HG03439 (cell line): ENCODE measurements around the gene SBNO2.
"Not testable (repeated sequence)": the region's sequence is repeated elsewhere in the genome, so short reads cannot be mapped to it uniquely, and the experiment has no call there.

Experiments
- ATAC-seq: cut with Tn5 transposase; IDR thresholded peaks from one replicate; pipeline ENCODE4 v1.9.1; 2021; ENCODE audit warnings: mild to moderate bottlenecking, moderate library complexity; ENCODE audit not compliant: unreplicated experiment

Gene SBNO2

DNA sequence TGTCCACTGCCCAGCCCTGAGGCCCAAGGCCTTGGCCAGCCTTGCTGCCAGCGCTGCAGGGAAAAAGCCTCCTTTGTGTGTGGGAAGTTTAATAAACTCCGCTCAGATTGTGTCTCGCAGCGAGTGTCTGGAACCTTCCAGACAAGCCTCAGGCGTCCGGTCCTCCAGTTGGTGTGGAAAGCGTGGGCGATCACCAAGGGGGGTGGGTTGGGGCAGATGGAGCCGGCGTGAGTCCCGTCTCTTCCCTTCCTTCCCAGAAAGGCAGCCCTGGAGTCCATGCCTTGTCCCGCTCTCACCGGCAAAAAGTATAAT is 36.1 kb upstream of the SBNO2 start:
- ATAC-seq: no peak

DNA sequence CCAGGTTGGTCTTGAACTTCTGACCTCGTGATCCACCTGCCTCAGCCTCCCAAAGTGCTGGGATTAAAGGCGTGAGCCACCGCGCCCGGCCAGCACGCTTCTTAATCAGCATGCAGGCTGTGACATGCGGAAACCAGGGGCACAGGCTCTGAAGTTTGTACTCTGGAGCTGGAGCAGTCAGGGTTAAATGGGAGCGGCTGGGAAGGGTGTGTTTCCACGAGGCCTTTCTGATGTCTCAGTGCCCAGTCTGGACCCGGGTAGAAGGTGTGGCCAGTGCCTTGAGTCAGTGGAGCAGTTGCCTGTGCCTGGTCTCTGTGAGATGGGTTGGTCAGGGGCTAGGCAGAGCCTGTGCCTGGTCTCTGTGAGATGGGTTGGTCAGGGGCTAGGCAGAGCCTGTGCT is 34.8 kb upstream of the SBNO2 start:
- not testable (repeated sequence) for ATAC-seq

DNA sequence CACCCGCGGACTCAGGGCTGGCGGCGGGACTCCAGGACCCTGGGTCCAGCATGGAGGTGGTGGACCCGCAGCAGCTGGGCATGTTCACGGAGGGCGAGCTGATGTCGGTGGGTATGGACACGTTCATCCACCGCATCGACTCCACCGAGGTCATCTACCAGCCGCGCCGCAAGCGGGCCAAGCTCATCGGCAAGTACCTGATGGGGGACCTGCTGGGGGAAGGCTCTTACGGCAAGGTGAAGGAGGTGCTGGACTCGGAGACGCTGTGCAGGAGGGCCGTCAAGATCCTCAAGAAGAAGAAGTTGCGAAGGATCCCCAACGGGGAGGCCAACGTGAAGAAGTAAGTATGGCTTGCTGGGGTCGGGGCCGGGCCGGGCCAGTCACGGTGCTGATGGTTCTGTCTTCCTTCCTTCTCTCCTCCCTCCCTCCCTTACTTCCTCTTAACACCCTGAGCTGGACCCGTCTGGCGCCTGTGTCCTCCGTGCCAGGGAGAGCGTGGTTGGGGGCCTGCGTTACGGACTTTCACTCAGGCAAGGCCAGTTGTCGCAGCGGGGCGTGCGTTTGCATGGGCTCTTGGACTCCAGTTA is 32.9 kb upstream of the SBNO2 start:
- no peak for ATAC-seq

DNA sequence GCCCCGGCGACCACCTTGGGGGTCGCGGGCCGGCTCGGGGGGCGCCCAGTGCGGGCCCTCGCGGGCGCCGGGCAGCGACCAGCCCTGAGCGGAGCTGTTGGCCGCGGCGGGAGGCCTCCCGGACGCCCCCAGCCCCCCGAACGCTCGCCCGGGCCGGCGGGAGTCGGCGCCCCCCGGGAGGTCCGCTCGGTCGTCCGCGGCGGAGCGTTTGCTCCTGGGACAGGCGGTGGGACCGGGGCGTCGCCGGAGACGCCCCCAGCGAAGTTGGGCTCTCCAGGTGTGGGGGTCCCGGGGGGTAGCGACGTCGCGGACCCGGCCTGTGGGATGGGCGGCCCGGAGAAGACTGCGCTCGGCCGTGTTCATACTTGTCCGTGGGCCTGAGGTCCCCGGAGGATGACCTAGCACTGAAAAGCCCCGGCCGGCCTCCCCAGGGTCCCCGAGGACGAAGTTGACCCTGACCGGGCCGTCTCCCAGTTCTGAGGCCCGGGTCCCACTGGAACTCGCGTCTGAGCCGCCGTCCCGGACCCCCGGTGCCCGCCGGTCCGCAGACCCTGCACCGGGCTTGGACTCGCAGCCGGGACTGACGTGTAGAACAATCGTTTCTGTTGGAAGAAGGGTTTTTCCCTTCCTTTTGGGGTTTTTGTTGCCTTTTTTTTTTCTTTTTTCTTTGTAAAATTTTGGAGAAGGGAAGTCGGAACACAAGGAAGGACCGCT is 32.2 kb upstream of the SBNO2 start:
- ATAC-seq: no peak

DNA sequence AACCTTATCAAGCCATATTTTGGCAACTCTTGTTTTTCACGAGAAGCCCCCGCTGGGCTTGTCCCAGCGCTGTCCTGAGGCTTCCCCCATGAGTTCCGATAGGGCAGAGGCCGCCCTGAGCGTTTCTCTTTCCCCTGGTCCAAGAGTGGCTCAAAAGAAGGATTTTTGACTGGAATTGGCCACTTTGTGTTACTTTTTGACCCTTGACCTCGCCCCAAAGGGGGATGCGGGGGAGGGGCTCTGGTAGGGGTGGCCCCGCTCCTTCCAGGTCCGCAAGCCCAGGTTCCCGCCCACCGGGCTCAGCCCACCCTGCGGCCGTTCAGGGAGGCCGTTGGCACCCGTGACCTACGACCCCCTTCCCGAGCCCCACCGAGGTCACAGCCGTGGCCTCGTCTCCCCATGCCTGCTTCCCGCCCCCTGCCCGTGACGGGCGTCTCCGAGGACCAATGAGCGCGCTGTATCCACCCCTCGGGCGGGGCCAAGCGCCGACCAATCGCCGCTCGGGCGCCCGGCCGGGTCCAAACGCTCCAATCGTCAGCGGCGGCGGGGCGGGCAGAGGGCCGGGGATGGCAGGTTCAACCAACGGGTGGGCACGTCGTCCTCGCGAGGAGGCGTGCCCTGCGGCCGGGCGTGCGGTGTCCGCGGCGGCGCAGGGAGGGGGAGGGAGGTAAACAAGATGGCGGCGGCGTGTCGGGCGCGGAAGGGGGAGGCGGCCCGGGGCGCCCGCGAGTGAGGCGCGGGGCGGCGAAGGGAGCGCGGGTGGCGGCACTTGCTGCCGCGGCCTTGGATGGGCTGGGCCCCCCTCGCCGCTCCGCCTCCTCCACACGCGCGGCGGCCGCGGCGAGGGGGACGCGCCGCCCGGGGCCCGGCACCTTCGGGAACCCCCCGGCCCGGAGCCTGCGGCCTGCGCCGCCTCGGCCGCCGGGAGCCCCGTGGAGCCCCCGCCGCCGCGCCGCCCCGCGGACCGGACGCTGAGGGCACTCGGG is 31.3 kb upstream of the SBNO2 start, which contains the start of gene STK11:
STK11 (plus strand) TSS at position 665 of the 986 bp plus-strand sequence. CDS start 1,136 bp downstream, outside the sequence.
- ATAC-seq: peak; percentile 81

DNA sequence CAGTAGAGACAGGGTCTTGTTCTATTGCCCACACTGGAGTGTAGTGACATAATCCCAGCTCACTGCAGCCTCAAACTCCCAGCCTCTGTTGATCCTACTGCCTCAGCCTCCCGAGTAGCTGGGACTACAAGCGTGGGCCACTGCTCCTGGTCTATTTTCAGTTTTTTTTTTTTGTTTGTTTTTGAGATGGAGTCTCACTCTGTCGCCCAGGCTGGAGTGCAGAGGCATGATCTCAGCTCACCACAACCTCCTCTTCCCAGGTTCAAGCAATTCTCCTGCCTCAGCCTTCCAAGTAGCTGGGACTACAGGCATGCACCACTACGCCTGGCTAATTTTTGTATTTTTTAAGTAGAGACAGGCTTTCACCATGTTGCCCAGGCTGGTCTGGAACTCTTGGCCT is 26.5 kb upstream of the SBNO2 start:
- not testable (repeated sequence) for ATAC-seq

DNA sequence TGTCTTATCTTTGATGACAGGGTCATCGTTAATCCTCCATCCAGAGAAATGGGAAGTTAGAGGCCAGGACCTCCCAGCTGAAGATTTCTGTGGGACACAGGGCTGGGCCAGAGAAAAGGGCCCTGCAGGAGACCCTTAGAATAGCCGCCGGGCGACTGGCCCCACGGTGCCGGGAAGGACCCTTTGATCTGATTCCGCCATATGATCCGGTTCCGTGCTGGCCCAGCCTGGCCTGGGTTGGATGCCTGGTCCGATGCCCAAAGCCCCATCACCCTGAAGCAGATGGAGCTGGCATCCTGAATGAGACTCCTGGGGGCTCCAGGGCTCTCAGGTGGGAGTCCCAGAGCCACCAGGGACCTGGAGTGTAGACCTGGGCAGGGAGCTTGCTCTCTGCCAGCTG is 25.5 kb upstream of the SBNO2 start:
- ATAC-seq: no peak

DNA sequence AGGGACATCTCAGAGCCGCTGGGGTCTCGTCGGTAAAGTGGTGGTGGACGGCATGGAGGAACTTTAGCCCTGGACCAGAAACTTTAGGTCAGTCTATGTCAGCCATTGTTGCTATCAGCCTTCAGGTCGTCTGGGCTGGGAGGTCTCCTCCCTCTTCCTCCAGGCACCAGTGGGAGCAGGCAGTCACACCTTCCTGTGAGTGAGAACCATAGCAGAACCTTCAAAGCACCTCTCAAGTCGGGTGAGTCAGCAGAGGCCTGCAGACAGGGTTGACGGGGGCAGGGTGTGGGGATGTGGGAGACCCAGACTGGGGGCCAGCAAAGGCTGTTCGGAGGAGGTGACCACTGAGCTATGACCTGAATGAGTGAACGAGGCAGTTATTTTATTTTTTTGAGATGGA is 15.4 kb upstream of the SBNO2 start:
- no peak for ATAC-seq

DNA sequence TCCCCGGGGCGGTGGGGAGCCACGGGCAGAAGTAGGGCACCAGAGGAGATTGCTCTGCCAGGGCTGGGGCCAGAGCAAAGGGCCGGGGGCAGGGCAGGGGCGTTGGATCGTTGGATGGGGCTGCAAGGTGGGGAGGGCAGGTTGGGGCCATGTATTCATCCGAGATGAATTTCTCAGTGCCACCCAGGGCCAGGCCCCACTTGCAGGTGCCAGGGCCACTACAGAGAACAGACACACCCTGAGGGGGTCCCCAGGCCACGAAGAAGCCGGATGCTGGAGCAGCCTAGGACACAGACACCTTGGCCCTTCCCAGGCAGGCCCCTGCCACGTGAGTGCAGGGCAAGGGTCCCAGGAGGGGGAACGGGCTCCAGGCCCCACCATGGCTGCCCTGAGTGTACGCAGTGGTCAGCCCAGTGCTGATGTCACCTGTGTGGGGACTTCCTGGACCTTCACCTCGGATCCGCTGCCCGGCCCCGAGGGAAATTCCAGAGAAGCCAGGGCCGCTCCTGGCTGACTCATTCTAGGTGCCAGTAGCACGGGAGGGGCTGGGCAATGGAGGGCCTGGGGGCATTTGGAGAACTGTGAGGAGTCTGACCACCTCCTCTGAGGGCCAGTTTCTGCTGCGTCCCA is 9.6 kb upstream of the SBNO2 start:
- ATAC-seq: no peak

DNA sequence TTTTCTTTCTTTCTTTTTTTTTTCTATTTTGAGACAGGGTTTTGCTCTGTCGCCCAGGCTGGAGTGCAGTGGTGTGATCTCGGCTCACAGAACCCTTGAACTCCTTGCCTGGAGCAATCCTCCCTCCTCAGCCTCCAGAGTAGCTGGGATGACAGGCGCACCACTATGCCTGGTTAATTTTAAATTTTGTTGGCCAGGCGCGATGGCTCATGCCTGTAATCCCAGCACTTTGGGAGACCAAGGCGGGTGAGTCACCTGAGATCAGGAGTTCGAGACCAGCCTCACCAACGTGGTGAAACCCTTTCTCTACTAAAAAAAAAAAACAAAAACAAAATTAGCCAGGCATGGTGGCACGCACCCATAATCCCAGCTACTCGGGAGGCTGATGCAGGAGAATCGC is 8.7 kb upstream of the SBNO2 start:
- no peak for ATAC-seq

DNA sequence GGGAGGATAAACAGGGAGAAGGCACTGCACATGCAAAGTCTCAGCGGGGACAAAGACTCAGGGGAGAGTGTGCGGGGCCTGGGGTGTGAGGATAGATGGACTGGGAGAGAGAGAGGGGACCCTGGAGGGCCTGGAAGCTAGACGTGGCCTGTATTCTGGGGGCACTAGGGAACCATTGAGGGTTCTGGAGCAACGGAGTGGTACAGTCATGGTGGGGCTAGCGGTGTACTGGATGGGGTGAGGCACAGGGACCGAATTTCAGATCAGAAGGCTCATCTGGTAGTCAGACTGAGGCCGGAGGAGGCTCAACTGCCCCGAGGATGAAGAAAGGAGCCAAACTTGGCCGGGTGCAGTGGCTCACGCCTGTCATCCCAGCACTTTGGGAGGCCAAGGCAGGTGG is 8.0 kb upstream of the SBNO2 start:
- ATAC-seq: no peak

DNA sequence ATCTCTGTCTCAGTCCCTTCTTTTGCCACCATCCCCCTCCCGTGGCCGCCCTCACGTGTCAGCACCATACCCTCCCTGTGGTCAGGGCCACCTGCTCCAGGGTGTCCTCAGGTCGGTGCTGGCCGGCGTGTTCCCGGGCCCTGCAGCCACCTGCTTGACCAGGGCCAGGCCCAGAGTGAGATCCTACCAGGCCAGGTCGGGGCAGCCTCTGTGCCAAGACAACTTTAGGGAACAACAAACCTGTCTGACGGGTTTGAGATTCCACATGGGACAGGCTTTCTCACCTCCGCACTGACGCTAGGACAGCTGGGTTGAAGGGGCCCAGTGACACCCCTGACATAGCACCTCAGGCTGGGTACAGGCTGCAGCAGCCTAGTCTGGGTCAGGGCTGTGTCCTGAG is 7.5 kb upstream of the SBNO2 start:
- no peak for ATAC-seq

DNA sequence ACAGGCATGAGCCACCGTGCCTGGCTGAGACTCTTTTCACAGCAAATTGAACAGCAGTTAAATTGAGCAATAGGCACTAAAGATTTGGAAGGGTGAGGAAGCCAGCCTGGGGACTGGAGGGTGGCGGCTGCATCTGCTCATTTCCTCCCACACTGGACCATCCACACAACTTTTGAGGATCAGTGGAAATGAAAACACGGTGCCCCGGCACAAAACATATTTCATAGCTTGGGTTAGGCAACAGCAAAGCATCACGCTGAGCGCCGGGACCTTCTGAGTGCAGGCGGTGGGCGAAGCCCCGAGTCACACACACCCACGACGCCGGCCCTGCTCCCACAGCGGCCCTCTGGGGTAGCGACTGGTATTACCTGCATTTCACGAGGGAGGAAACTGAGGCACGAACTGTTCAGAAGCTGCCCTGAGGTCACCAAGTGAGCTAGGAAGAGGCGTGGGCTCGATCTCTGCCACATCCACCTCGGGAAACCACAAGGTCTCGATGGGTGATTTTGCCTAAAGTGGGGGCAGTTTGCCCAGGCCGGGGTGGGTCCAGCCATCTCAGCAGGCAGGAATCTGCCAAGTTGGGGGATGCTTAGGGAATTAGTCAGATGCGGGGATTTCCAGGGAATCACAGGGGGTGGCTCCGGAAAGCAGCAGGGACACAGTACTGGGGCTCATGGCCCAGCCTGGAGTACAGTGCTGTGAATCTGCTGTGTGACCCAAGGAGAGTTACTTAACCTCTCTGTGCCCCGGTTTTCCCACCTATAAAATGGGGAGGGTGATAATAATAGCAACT is 3.5 kb upstream of the SBNO2 start:
- ATAC-seq: no peak

DNA sequence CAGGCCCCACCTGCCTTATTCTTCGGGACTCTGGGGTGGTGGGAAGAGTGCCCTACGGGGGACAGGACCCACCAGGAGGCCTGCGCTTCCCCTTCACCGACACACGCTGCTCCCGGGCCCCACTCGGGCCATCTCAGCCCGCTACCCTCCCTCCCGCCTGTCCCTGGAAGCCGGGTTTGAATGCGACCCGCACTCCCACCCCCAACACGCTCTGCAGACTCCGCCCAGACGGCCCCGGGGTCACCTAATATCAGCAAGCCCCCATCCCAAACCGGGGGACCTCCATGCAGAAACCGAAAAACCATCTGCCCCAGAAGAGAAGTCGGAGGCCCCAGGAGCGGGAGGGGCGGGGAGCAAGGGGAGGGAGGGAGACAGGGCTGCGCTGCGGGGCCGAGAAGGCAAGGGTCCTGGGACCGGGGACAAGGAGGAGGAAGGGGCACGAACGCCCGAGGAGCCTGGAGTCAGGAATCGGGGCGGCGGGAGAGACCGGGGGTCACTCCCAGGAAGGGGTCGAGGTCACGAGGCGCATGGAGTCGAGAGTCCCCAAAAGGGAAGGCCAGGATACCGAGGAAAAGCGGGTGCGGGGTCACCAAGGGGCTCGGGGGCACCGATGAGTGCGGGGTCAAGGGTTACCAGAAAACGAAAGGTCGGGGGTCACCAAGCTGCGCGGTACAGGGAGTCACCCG is 766 bp downstream of the SBNO2 start:
- no peak for ATAC-seq

DNA sequence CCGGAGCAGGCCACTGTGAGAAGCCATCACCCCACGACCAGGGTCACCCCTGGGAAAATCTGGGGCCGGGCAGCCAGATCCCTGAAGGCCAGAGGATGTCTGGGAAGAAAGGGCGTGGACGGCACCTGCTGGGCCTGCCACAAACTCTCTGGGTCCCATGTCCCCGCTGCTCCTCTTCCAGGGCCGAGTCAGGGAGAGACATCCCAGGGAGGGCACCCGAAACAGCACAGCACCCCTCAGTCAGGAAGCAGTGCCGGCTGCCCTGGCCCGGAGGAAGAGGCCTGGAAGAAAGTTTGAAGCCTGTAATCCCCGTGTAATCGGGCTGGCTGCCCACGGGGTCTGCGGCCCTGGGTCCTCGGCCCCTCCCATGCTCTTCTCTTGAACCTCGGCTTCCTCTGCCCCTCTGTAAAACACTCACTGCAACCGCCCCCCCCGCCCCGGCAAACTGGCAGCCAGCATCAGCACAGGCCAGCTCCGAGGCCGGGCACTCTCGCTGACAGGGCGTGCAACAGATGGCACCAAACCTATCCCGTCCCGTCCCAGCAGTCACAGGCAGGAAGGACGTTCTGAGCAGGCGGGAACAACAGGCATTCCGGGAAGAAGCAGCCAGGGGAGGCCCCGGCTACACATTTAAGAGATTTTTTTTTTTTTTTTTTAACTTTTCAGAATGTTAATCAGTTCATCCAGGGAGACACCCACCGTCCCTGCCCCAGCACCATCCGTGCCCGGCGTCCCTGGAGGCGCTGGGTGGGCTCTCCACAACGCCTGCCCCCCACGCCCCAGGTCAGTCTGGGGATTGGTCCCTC is 1.5 kb downstream of the SBNO2 start:
- no peak for ATAC-seq

DNA sequence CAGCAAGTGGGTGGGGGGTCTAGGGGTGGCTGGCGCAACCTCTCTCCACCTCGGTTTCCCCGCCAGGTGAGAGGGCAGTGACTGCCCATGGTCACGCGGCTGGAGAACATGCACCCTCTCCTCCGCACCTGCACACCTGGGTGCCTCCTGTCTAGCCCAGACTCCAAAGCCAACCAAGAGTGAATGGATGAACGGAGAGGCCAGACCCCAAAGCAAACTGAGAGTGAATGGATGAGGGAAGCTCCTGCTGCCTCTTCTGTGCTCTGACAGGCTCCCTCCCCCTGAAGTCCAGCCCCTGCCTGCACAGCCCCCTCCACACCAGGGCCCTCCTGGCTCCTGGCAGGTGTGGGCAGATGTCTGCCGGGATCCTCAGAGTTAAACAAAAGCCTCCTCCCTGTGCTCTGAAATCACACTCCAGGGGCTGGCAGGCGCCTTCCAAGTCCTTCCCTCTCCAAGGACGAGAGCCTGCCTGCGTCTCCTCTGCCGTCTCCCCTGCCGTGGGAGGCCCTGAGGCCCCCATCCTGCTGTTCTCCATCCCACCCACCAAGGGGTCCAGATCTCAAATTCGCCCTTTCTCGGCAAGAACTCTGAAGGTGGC is 2.2 kb downstream of the SBNO2 start:
- no peak for ATAC-seq

DNA sequence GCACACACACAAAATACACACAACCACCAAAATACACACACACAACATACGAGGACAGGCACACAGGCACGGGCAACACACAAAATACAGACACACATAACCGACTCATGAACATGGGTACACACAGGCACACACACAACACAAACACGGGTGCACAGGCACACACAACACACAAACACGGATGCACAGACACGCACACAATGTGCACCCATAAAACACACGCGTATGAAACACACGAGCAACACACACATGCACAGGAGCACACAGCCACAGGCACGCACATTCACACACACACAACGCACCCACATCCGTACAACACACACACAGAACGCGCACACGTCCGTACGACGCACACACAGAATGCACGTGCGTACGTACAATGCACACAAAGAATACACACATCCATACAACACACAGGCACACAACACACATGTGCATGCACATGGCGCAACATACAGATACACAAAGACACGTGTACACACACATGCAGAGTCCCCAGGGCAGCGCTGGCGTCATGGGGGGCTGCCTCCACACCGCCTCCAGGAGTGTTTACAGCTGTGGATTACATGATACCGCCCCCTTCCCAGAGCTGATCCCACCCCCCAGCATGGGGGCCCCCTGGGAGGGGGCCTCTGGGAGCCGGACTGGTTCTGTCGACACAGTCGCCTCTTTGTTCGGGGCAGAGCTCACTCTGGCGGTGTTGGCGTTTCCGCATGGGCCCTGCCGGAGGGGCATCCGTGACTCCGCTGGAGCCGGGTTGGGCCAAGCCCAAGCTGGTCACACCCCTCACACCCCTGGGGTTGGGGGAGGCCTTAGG is 2.9 kb downstream of the SBNO2 start:
- ATAC-seq: no peak
